ENCODE data around the gene UNC119B.

The UNC119B gene

GRCh38 chr12:120750806-120751205 lies 40.5 kb downstream of the UNC119B start:
- DNase-seq (ENCODE audit: low spot score), result no peak
- ATAC-seq (ENCODE audit: low read depth), result no peak
- no peaks in the 10 kb centered on the region for H3K27me3 ChIP-seq (ENCODE audit: insufficient read depth, poor library complexity, severe bottlenecking)
- no peak for TF ChIP-seq CTCF (IDR thresholded peaks at IDR 0.05; ENCODE audit: poor library complexity, severe bottlenecking)
- H3K4me3 ChIP-seq (ENCODE audit: severe bottlenecking), result no peak overlapping the region
- no peaks in the 10 kb centered on the region for H3K4me1 ChIP-seq (ENCODE audit: insufficient read depth, poor library complexity, severe bottlenecking)
- no peaks in the 10 kb centered on the region for H3K36me3 ChIP-seq (ENCODE audit: low read depth)
- H3K27ac ChIP-seq (ENCODE audit: poor library complexity, severe bottlenecking), result no peak overlapping the region
- no peaks in the 10 kb centered on the region for H3K9me3 ChIP-seq (ENCODE audit: severe bottlenecking)

DNA sequence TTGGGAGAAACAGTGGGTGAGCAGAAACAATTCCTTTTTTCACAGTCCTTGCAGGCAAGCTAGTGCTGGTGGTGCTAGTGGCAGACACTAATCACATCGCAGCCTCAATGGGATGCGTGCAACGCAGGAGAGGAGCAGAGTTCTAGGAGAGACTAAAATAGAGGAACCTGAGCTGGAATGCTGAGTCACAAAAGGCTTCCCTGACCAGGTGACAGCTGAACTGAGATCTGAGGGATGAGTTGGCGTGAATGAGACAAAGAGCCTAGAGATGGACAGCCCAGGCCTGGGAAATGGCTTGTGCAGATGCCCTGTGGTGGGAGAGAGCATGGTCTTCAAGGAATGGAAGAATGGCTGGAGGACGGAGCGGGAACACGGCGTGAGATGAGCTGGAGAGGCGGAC lies 41.1 kb downstream of the UNC119B start:
- no peak overlapping the region for H3K27ac ChIP-seq (ENCODE audit: poor library complexity, severe bottlenecking)
- H3K4me3 ChIP-seq (ENCODE audit: severe bottlenecking), result no peak overlapping the region
- H3K9me3 ChIP-seq (ENCODE audit: severe bottlenecking), result no peaks in the 10 kb centered on the region
- no peaks in the 10 kb centered on the region for H3K4me1 ChIP-seq (ENCODE audit: insufficient read depth, poor library complexity, severe bottlenecking)
- H3K27me3 ChIP-seq (ENCODE audit: insufficient read depth, poor library complexity, severe bottlenecking), result no peaks in the 10 kb centered on the region
- ATAC-seq (ENCODE audit: low read depth) (no peak), DNase-seq (ENCODE audit: low spot score) (no peak)
- no peak for TF ChIP-seq CTCF (IDR thresholded peaks at IDR 0.05; ENCODE audit: poor library complexity, severe bottlenecking)
- no peaks in the 10 kb centered on the region for H3K36me3 ChIP-seq (ENCODE audit: low read depth)

DNA sequence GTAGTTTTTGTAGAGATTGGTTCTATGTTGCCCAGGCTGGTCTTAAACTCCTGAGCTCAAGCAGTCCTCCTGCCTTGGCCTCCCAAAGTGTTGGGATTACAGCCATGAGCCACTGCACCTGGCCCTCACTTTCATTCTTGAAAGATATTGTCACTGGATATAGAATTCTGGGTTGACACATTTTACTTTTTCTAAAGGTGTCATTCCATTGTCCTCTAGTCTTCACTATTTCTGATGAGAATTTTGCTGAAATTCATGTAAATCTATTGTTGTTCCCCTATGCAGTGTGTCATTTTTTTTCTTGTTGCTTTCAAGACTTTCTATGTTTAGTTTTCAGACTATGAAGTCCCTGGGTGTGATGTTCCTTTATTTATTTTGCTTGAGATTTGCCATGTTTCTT lies 44.5 kb downstream of the UNC119B start:
- H3K27ac ChIP-seq (ENCODE audit: poor library complexity, severe bottlenecking), result no peak overlapping the region
- TF ChIP-seq CTCF (IDR thresholded peaks at IDR 0.05; ENCODE audit: poor library complexity, severe bottlenecking), result no peak
- no peak for ATAC-seq (ENCODE audit: low read depth)

DNA sequence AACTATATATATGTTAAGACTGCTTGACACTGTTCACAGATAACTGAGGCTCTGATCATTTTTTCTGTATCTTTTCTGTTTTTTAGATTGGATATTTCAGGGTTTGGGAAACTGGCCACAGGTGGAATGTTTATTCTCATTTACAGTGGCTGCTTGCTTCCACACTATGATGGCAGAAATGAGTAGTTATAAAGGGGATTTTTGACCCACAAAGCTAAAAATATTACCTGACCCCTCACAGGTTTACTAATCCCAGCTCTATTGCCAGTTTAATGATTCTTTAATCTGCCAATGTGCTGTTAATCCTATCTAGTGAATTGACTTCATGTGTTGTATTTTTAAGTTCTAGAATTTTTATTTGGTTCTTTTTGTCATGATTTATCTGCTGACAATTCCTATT lies 45.0 kb downstream of the UNC119B start:
- no peak overlapping the region for H3K27ac ChIP-seq (ENCODE audit: poor library complexity, severe bottlenecking)
- no peak overlapping the region for H3K4me3 ChIP-seq (ENCODE audit: severe bottlenecking)
- no peaks in the 10 kb centered on the region for H3K27me3 ChIP-seq (ENCODE audit: insufficient read depth, poor library complexity, severe bottlenecking)
- ATAC-seq (ENCODE audit: low read depth) (no peak), DNase-seq (ENCODE audit: low spot score) (no peak)
- no peaks in the 10 kb centered on the region for H3K4me1 ChIP-seq (ENCODE audit: insufficient read depth, poor library complexity, severe bottlenecking)
- H3K36me3 ChIP-seq (ENCODE audit: low read depth), result no peaks in the 10 kb centered on the region
- no peaks in the 10 kb centered on the region for H3K9me3 ChIP-seq (ENCODE audit: severe bottlenecking)
- TF ChIP-seq CTCF (IDR thresholded peaks at IDR 0.05; ENCODE audit: poor library complexity, severe bottlenecking), result no peak

More for the DNA sequence above, 44.5 kb downstream of the UNC119B start:
- Histone ChIP-seq H3K9me3 (ENCODE audit: severe bottlenecking) (no peaks in the 10 kb centered on the region), H3K27me3 (ENCODE audit: insufficient read depth, poor library complexity, severe bottlenecking) (no peaks in the 10 kb centered on the region), H3K36me3 (ENCODE audit: low read depth) (no peaks in the 10 kb centered on the region), H3K4me1 (ENCODE audit: insufficient read depth, poor library complexity, severe bottlenecking) (no peaks in the 10 kb centered on the region), H3K4me3 (ENCODE audit: severe bottlenecking) (no peak overlapping the region)
- no peak for DNase-seq (ENCODE audit: low spot score)

GRCh38 chr12:120757226-120757742 lies 47.0 kb downstream of the UNC119B start:
- Histone ChIP-seq H3K27me3 (ENCODE audit: insufficient read depth, poor library complexity, severe bottlenecking) (no peaks in the 10 kb centered on the region), H3K27ac (ENCODE audit: poor library complexity, severe bottlenecking) (no peak overlapping the region), H3K36me3 (ENCODE audit: low read depth) (no peaks in the 10 kb centered on the region; the same call in 1 of the 2 replicates), H3K9me3 (ENCODE audit: severe bottlenecking) (no peaks in the 10 kb centered on the region), H3K4me3 (ENCODE audit: severe bottlenecking) (no peak overlapping the region), H3K4me1 (ENCODE audit: insufficient read depth, poor library complexity, severe bottlenecking) (no peaks in the 10 kb centered on the region)
- ATAC-seq (ENCODE audit: low read depth), result no peak
- no peak for TF ChIP-seq CTCF (IDR thresholded peaks at IDR 0.05; ENCODE audit: poor library complexity, severe bottlenecking)
- DNase-seq (ENCODE audit: low spot score), result no peak
